Stomach (tissue), 9 donors: ENCODE measurements around the gene LILRA6. TPM values are rescaled to one million over a fixed set of nuclear protein-coding genes. Genes with fewer than 3 reads are reported as not detected.
"Not testable (repeated sequence)": the region's sequence is repeated elsewhere in the genome, so short reads cannot be mapped to it uniquely, and the experiment has no call there.

Source experiments
- DNase-seq, 2 donors: peaks; one replicate each; pipeline versions ENCODE4 v3.0.0 to v3.0.0-alpha.2; 2013 to 2019
- H3K27ac ChIP-seq, 5 donors: fragments of 200-600 bp in 4 of 5; sonication (generic) in 4 of 5; one replicate each; pipeline ENCODE4 v1.5.1; 2013 to 2019; ENCODE audit warnings: mild to moderate bottlenecking in 1 of 5, moderate library complexity in 1 of 5
- H3K27me3 ChIP-seq, 3 donors: fragments of 200-600 bp; sonication (generic); one replicate each; pipeline ENCODE4 v1.5.1; 2017 to 2019; ENCODE audit warnings: mixed run types in 1 of 3
- H3K36me3 ChIP-seq, 4 donors: fragments of 200-600 bp; sonication (generic); 1 replicate in 3 of 4; 2 replicates in 1 of 4; pipeline ENCODE4 v1.5.1; 2016 to 2019
- H3K4me1 ChIP-seq, 4 donors: fragments of 200-600 bp; sonication (generic); one replicate each; pipeline ENCODE4 v1.5.1; 2016 to 2019
- H3K4me3 ChIP-seq, 4 donors: fragments of 200-600 bp; sonication (generic) in 3 of 4; one replicate each; pipeline ENCODE4 v1.5.1; 2016 to 2019; ENCODE audit warnings: mild to moderate bottlenecking in 1 of 4
- H3K9me3 ChIP-seq, 4 donors: fragments of 200-600 bp; sonication (generic); one replicate each; pipeline ENCODE4 v1.5.1; 2016 to 2019
- CTCF ChIP-seq, 7 experiments: fragments of 450-650 bp in 4 of 7; fragments of 200-600 bp in 3 of 7; sonication (generic) in 3 of 7; IDR thresholded peaks; one replicate each; pipeline ENCODE4 v1.5.1; 2016 to 2019; ENCODE audit warnings: antibody characterized with exemption in 7 of 7, control low read depth in 2 of 7, mild to moderate bottlenecking in 1 of 7
- EP300 ChIP-seq: sonication (generic); formaldehyde crosslinking; IDR thresholded peaks from one replicate; pipeline ENCODE4 v1.6.1; 2017; ENCODE audit warnings: antibody characterized with exemption
- POLR2A ChIP-seq, 4 donors: fragments of 450-650 bp; IDR thresholded peaks; one replicate each; pipeline ENCODE4 v1.6.1; 2016; ENCODE audit warnings: antibody characterized with exemption in 4 of 4, control low read depth in 2 of 4, mild to moderate bottlenecking in 1 of 4, moderate library complexity in 1 of 4
- POLR2AphosphoS5 ChIP-seq, 3 donors: sonication (generic); formaldehyde crosslinking; IDR thresholded peaks; one replicate each; pipeline ENCODE4 v1.6.1; 2016; ENCODE audit warnings: antibody characterized with exemption in 3 of 3
- WGBS, 5 donors: extraction: QIAGEN DNeasy Blood & Tissue Kit in 3 of 5; methylation state at CpG; one replicate each; pipeline versions ENCODE4 v1.1.5 to v1.1.7; 2013 to 2018; 5-methylcytosine and 5-hydroxymethylcytosine counted together
- intact Hi-C: fragments of 100-400 bp; cut with DNase I; formaldehyde crosslinking; loops from one replicate; pipeline ENCODE4 v1.15.1; 2023; ENCODE audit warnings: low total_unique reads
- polyA plus RNA-seq, 3 donors: library from polyadenylated mRNA; stranded (reverse); fragments of 200-250 nt; gene quantifications; one replicate each; pipeline ENCODE4 v1.2.3, GENCODE V29; 2013
- total RNA-seq, 5 donors: library from RNA; depleted of rRNA; stranded (reverse); fragments of >200 nt; gene quantifications; one replicate each; pipeline versions ENCODE4 v1.1.0 to v1.2.3, GENCODE V29; 2014 to 2016
- donor health status: healthy with polysubstance abuse.
- donor health status: Bipolar disorder and iron deficiency.
- donor health status: healthy.

LILRA6 gene
- total and polyA plus RNA-seq, 8 donors: 0.20 to 3.8 (median 0.81) TPM; not detected in 1

GRCh38 chr19:54196536-54196935, 46.1 kb downstream of the LILRA6 start:
- TF ChIP-seq POLR2AphosphoS5 (IDR thresholded peaks at IDR 0.05) (no peak), POLR2A (IDR thresholded peaks at IDR 0.05) (no peak), EP300 (no peak), CTCF (IDR thresholded peaks at IDR 0.05) (no peak)
- Histone ChIP-seq H3K27me3 (no peaks in the 10 kb centered on the region), H3K4me3 (no peak overlapping the region), H3K36me3 (peaks cover 3 to 33% (median 29%) of the 10 kb centered on the region in 4 donors), H3K27ac (no peak overlapping the region), H3K9me3 (no peaks in the 10 kb centered on the region), H3K4me1 (peaks cover 17 to 31% (median 21%) of the 10 kb centered on the region in 4 donors)
- WGBS, 5 donors: 93 to 96% (median 94%) methylated on average over 7 of the region's 7 CpGs
- intact Hi-C loops: no loop called here
- no peak for DNase-seq

- H3K4me1 ChIP-seq: peaks cover 10 to 21% (median 17%) of the 10 kb centered on the region in 4 donors
- H3K27me3 ChIP-seq, H3K9me3 ChIP-seq, H3K4me3 ChIP-seq, H3K27ac ChIP-seq, intact Hi-C loops, DNase-seq: not testable (repeated sequence)
- H3K36me3 ChIP-seq: peaks cover 3 to 33% (median 27%) of the 10 kb centered on the region in 4 donors
- WGBS, 5 donors: 89 to 92% (median 92%) methylated on average over 12 of the region's 12 CpGs
Observed at GRCh38 chr19:54194463-54194862, 48.1 kb downstream of the LILRA6 start.

GRCh38 chr19:54193011-54193410, 49.6 kb downstream of the LILRA6 start:
- DNase-seq: no peak

GRCh38 chr19:54191811-54192453, 50.7 kb downstream of the LILRA6 start:
- no peaks in the 10 kb centered on the region for H3K9me3 ChIP-seq
- intact Hi-C loops: no loop called here
- H3K36me3 ChIP-seq: peaks cover 8 to 39% (median 30%) of the 10 kb centered on the region in 4 donors
- H3K27ac ChIP-seq: peak overlapping the region; percentile 97 to 99 (median 99)
- no peaks in the 10 kb centered on the region for H3K27me3 ChIP-seq
- DNase-seq: no peak
- TF ChIP-seq POLR2AphosphoS5 (IDR thresholded peaks at IDR 0.05) (no peak), EP300 (no peak), POLR2A (IDR thresholded peaks at IDR 0.05) (no peak), CTCF (IDR thresholded peaks at IDR 0.05) (no peak)
- peak overlapping the region; percentile 75 to 93 (median 84) for H3K4me3 ChIP-seq
- peaks cover 26 to 40% (median 36%) of the 10 kb centered on the region in 4 donors for H3K4me1 ChIP-seq
- 56 to 62% (median 57%) methylated on average over 19 of the region's 19 CpGs for WGBS, 5 donors

More at GRCh38 chr19:54193011-54193410, 49.6 kb downstream of the LILRA6 start:
- peak overlapping the region in 1 of 5 donors; percentile 99 for H3K27ac ChIP-seq
- 89 to 93% (median 92%) methylated on average over 11 of the region's 11 CpGs for WGBS, 5 donors
- H3K27me3 ChIP-seq: no peaks in the 10 kb centered on the region
- peaks cover 19 to 31% (median 27%) of the 10 kb centered on the region in 4 donors for H3K4me1 ChIP-seq
- H3K9me3 ChIP-seq: no peaks in the 10 kb centered on the region
- no peak for TF ChIP-seq POLR2A (IDR thresholded peaks at IDR 0.05)
- no peak for TF ChIP-seq EP300
- TF ChIP-seq POLR2AphosphoS5 (IDR thresholded peaks at IDR 0.05): no peak
- TF ChIP-seq CTCF (IDR thresholded peaks at IDR 0.05): no peak
- peaks cover 3 to 33% (median 27%) of the 10 kb centered on the region in 4 donors for H3K36me3 ChIP-seq
- intact Hi-C loops: no loop called here
- H3K4me3 ChIP-seq: peak overlapping the region in 1 of 4 donors; percentile 79
